Activated naive CD4-positive, alpha-beta T cell treated with anti-CD3 and anti-CD28 coated beads, Interleukin-2, amount 50 U/mL, for 72 hours (primary cell): ENCODE measurements around the gene SHFL. TPM values are rescaled to one million over a fixed set of nuclear protein-coding genes. Genes with fewer than 3 reads are reported as not detected.

ENCODE experiments used
- ATAC-seq, 2 donors: fragments of 150-1000 bp; cut with Tn5 transposase; 2 replicates each; pipeline ENCODE4 v1.10.0; 2021; ENCODE audit warnings: mild to moderate bottlenecking in 2 of 2, moderate library complexity in 2 of 2
- DNase-seq, 2 donors: peaks; one replicate each; pipeline ENCODE4 v3.0.0; 2021 to 2022; ENCODE audit warnings: low spot score in 2 of 2
- H3K27ac Mint-ChIP-seq, 2 donors: one replicate each; pipeline ENCODE4 v1.8.0; 2022; ENCODE audit warnings: mild to moderate bottlenecking in 2 of 2, mixed read lengths in 2 of 2
- H3K36me3 Mint-ChIP-seq, 2 donors: one replicate each; pipeline ENCODE4 v1.8.0; 2022; ENCODE audit warnings: mixed read lengths in 2 of 2
- H3K9me3 Mint-ChIP-seq, 2 donors: one replicate each; pipeline ENCODE4 v1.8.0; 2022; ENCODE audit warnings: mixed read lengths in 2 of 2
- total RNA-seq, 2 donors: library from RNA; stranded (reverse); gene quantifications; one replicate each; pipeline ENCODE4 v1.2.3, GENCODE V29; 2022

Gene SHFL
- total RNA-seq, 2 donors from 2014 or later: 56.5 to 76.1 TPM

DNA sequence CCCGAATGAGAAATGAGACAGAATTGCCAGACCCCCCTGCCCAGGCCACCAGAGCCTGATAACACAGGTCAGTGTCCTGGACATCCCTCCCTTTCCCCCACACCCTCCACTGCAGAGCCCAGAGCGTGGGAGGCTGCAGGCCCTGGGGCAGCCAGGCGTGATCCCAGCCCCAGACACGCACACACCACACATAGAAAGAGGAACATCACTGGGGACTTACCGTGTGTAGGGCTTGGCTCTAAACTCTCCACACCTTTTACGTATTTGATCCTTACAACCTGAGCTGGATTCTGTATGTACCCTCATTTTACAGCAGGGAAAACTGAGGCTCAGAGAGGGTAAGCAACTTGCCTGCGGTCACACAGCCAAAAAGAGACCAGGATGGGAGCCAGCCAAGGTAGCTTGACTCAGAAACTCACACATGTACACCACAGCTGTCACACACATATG is 16.7 kb downstream of the SHFL start:
- ATAC-seq: no peak
- Mint-ChIP-seq H3K36me3 (peaks cover 14 to 24% of the 10 kb centered on the region in 2 donors), H3K27ac (peak overlapping the region; percentile 91 to 96), H3K9me3 (no peaks in the 10 kb centered on the region)
- DNase-seq: no peak

- no peak for ATAC-seq
- Mint-ChIP-seq H3K36me3 (peaks cover 17 to 28% of the 10 kb centered on the region in 2 donors), H3K27ac (peak overlapping the region; percentile 10 to 99), H3K9me3 (no peaks in the 10 kb centered on the region)
- no peak for DNase-seq
Observed at GRCh38 chr19:10104130-10104513, 18.0 kb downstream of the SHFL start.

DNA sequence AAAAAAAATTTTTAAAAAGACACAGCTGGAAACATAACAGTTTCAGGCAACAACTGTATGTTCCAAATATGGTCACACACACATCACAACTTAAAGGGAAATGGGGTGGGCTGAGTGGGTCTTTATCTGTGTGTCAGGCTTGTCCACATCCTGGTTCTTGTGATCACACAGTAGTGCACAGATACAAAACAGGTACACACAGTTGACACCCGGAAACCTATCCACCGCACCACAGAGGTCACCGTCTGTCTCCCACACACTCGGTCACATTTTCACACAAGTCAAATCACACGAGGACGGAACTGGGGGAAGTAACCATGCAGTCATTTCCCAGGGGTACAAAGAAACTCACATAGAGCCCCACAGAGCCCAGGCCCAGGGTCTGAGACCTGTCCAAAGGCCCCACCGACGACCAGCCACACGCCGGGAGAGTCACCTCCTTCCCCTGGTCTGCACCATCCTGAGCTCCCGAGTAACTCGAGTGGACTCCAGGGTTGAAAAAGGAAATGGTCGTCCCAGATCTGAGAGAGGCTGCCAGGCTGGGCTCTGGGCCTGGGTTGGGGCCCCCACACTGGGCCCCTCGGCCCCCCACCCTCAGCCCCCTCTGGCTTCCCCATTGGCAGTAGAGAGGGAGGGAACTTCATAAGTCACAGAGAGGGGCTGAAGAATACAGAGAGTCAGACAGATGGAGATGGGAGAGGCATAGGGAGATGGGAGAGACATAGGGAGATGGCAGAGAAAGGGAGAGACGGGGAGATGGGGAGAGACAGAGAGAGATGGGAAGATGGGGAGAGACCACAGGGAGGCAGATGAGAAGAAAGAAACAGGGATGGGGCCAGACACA is 18.8 kb downstream of the SHFL start:
- DNase-seq (peak; percentile 72 to 86), ATAC-seq (peak; percentile 72 to 75)
- Mint-ChIP-seq H3K36me3 (peaks cover 25 to 35% of the 10 kb centered on the region in 2 donors), H3K27ac (peak overlapping the region; percentile 99), H3K9me3 (no peaks in the 10 kb centered on the region)

- Mint-ChIP-seq H3K27ac (peak overlapping the region; percentile 99), H3K9me3 (no peaks in the 10 kb centered on the region), H3K36me3 (peaks cover 30 to 41% of the 10 kb centered on the region in 2 donors)
- DNase-seq (peak; percentile 74 to 91), ATAC-seq (peak; percentile 68 to 69)
Observed at GRCh38 chr19:10105509-10106099, 19.5 kb downstream of the SHFL start.

GRCh38 chr19:10106100-10106936 is 20.2 kb downstream of the SHFL start, which contains the start of gene PPAN:
PPAN (plus strand) TSS chr19:10106362; CDS start chr19:10106395, 33 bp downstream.
- Mint-ChIP-seq H3K36me3 (peaks cover 33 to 46% of the 10 kb centered on the region in 2 donors), H3K27ac (peak within 1 kb of the TSS; percentile 99), H3K9me3 (no peaks in the 10 kb centered on the region)
- ATAC-seq: peak; percentile 70 to 76
- peak; percentile 96 to 97 for DNase-seq

DNA sequence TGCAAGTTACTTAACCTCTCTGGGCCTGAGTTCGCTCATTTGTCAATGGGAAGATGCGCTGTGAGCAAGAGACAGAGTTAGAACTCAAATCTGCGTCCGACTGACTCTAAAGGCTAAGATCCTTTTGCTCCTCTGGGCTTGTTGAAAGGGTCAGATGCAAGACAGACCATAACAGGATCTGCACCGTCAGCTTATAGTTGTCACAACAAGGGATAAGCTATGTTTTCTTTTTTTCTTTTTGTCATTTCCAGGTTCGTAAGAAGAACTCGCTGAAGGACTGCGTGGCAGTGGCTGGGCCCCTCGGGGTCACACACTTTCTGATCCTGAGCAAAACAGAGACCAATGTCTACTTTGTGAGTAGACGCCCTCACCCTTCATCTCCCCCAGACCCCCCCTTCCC is 21.1 kb downstream of the SHFL start:
- no peaks in the 10 kb centered on the region for H3K9me3 Mint-ChIP-seq
- DNase-seq (no peak), ATAC-seq (no peak)
- peaks cover 33 to 49% of the 10 kb centered on the region in 2 donors for H3K36me3 Mint-ChIP-seq
- H3K27ac Mint-ChIP-seq: peak overlapping the region; percentile 98 to 99

- ATAC-seq (no peak), DNase-seq (no peak)
- Mint-ChIP-seq H3K9me3 (no peaks in the 10 kb centered on the region), H3K27ac (peak overlapping the region; percentile 98 to 99), H3K36me3 (peaks cover 33 to 54% of the 10 kb centered on the region in 2 donors)
Observed at GRCh38 chr19:10107817-10108367, 21.8 kb downstream of the SHFL start.

- Mint-ChIP-seq H3K36me3 (peaks cover 33 to 56% of the 10 kb centered on the region in 2 donors), H3K27ac (peak overlapping the region; percentile 85 to 93), H3K9me3 (no peaks in the 10 kb centered on the region)
- DNase-seq: no peak
- ATAC-seq: no peak
Observed at GRCh38 chr19:10109528-10109927, 23.4 kb downstream of the SHFL start.

- H3K27ac Mint-ChIP-seq: peak overlapping the region; percentile 85 to 93
- peaks cover 33 to 56% of the 10 kb centered on the region in 2 donors for H3K36me3 Mint-ChIP-seq
- ATAC-seq (no peak), DNase-seq (no peak)
- no peaks in the 10 kb centered on the region for H3K9me3 Mint-ChIP-seq
Observed at GRCh38 chr19:10110076-10110971, 24.2 kb downstream of the SHFL start.

DNA sequence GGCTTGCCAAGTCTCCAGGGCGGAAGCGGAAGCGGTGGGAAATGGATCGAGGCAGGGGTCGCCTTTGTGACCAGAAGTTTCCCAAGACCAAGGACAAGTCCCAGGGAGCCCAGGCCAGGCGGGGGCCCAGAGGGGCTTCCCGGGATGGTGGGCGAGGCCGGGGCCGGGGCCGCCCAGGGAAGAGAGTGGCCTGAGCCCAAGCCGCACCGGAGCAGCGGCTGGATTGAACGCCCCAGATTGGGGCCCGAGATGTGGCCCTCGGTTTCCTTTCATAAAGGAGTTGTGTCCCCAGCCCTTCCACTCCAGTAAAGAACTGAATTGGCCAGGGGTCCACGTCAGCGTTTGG is 24.8 kb downstream of the SHFL start:
- no peaks in the 10 kb centered on the region for H3K9me3 Mint-ChIP-seq
- no peak for DNase-seq
- H3K27ac Mint-ChIP-seq: peak overlapping the region; percentile 85 to 92
- peaks cover 33 to 56% of the 10 kb centered on the region in 2 donors for H3K36me3 Mint-ChIP-seq
- ATAC-seq: no peak

- Mint-ChIP-seq H3K27ac (peak within 1 kb of the TSS; percentile 85 to 92), H3K36me3 (peaks cover 33 to 56% of the 10 kb centered on the region in 2 donors), H3K9me3 (no peaks in the 10 kb centered on the region)
- ATAC-seq: peak; percentile 12 to 33
- DNase-seq: peak in 1 of 2 donors; percentile 70
Observed at GRCh38 chr19:10111405-10111811, 25.3 kb downstream of the SHFL start, which contains the start of gene P2RY11. P2RY11 (plus strand) TSS chr19:10111693; CDS start chr19:10111722, 29 bp downstream.

GRCh38 chr19:10112037-10112761 is 26.1 kb downstream of the SHFL start:
- DNase-seq (peak in 1 of 2 donors; percentile 82), ATAC-seq (peak; percentile 31 to 77)
- Mint-ChIP-seq H3K27ac (peak overlapping the region; percentile 85 to 92), H3K9me3 (no peaks in the 10 kb centered on the region), H3K36me3 (peaks cover 25 to 48% of the 10 kb centered on the region in 2 donors)

GRCh38 chr19:10112895-10113591 is 26.9 kb downstream of the SHFL start:
- ATAC-seq (peak; percentile 33 to 37), DNase-seq (peak; percentile 65 to 73)
- Mint-ChIP-seq H3K36me3 (peaks cover 18 to 40% of the 10 kb centered on the region in 2 donors), H3K27ac (peak overlapping the region; percentile 85 to 92), H3K9me3 (no peaks in the 10 kb centered on the region)

DNA sequence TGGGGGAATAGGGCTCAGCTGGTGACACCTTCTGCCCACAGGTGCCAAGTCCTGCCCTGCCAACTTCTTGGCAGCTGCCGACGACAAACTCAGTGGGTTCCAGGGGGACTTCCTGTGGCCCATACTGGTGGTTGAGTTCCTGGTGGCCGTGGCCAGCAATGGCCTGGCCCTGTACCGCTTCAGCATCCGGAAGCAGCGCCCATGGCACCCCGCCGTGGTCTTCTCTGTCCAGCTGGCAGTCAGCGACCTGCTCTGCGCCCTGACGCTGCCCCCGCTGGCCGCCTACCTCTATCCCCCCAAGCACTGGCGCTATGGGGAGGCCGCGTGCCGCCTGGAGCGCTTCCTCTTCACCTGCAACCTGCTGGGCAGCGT is 27.5 kb downstream of the SHFL start:
- no peaks in the 10 kb centered on the region for H3K9me3 Mint-ChIP-seq
- peaks cover 18 to 36% of the 10 kb centered on the region in 2 donors for H3K36me3 Mint-ChIP-seq
- peak overlapping the region in 1 of 2 donors; percentile 85 for H3K27ac Mint-ChIP-seq
- ATAC-seq (no peak), DNase-seq (no peak)
